PC-9 (cell line): ENCODE measurements around the gene SUCO.

Experiments used
- EZH2 ChIP-seq: fragments of 200-600 bp; sonication (generic); IDR thresholded peaks from 2 replicates; pipeline ENCODE4 v1.8.0; 2017; ENCODE audit warnings: antibody characterized with exemption, low read depth
- TF ChIP-seq, protein P1 (sequence below): fragments of 200-600 bp; sonication (generic); conservative IDR thresholded peaks from 2 replicates; pipeline ENCODE4 v1.6.1; 2017; ENCODE audit warnings: mixed run types, antibody characterized with exemption, mild to moderate bottlenecking, moderate library complexity

DNA sequence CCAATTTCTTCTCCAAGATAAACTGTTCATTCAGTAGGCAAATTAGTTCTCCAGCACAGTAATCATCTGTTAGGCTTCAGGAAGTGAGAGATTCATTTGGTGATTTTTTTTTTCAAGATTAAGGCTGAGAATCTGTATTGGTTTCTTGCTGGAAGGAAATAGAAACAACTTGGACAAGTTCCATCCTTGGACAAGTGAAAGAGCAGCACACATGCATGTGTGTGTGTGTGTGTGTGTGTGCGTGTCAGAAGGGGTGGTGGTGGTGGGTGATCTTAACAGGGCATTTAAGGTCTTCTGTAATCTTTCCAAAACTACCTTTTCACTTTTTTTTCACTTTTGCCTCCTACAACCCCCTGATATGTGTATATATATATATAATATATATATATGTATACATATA lies 15.9 kb upstream of the SUCO start:
- TF ChIP-seq, protein P1, sequence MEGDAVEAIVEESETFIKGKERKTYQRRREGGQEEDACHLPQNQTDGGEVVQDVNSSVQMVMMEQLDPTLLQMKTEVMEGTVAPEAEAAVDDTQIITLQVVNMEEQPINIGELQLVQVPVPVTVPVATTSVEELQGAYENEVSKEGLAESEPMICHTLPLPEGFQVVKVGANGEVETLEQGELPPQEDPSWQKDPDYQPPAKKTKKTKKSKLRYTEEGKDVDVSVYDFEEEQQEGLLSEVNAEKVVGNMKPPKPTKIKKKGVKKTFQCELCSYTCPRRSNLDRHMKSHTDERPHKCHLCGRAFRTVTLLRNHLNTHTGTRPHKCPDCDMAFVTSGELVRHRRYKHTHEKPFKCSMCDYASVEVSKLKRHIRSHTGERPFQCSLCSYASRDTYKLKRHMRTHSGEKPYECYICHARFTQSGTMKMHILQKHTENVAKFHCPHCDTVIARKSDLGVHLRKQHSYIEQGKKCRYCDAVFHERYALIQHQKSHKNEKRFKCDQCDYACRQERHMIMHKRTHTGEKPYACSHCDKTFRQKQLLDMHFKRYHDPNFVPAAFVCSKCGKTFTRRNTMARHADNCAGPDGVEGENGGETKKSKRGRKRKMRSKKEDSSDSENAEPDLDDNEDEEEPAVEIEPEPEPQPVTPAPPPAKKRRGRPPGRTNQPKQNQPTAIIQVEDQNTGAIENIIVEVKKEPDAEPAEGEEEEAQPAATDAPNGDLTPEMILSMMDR, result no peak
- TF ChIP-seq EZH2, result no peak
